ENCODE results near the gene TRIP13.

Gene TRIP13

DNA sequence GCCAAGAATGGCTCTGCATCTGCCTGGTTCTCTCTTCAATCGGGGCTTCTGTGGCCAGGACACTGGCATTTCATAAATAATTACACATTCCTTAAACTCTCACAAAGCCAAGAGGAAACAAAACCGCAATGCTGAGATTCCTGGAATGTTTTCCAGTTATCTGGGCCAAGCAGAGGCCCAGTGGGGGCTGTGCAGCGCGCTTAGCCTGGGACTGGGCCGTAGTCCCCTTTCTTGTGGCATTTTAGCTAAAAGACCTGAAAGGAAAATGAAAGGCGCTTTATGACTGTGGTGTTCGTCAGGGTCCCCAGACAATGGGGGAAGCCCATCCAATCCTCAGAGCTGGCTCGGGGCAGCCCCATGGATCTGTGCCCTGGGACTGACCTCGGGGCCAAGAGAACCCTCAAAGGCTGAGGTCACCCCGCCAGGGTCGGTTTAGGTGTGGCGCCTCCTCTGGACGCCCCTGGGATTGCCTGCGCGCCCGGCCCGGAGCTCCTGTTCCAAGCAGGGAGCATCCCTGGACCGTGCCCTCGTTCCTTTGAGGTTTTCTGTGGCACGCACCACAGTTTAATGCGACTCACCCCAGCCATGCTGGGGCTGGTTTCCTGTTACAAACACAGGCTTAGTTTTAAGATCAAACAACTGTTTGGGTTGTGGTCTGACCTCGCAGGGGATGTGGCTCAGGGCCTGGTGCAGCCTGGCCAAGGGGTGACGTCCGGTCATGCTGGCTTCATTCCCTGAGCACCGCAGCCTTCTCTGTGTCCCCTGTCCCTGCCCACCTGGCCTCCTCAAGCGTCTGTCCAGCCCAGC is 64.5 kb downstream of the TRIP13 start:
- peak; percentile 83 for DNase-seq

DNA sequence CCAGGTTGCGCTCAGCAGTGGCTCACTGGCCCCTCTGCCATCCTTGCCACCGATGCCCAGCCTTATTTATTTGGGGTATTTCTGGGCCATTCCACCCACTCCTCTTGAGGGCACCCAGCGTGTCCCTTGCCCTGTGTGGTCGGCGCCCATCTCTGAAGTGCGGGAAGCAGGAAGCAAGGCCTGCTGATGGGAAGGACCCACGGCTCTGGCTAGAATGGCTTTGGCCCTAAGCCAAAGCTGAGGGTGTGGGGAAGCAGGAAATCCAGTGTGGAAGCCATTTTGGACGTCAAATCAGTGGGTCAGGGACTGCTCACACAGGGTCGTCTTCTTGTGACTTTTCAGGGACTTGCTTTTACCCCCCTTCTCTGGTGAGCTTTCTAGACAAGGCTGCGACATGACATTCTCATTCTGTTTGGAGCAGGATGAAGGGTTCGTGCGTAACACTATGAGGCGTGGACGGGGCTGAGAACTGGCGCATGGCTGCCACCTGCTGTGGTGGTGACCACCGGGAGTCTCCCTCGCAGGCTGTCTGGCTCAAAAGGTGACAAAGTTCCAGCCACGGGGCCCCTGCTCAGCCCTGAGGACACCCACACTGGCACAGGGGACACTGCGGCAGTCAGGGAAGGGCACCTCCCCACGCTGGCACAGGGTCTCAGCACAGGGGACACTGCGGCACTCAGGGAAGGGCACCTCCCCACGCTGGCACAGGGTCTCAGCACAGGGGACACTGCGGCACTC is 65.2 kb downstream of the TRIP13 start:
- DNase-seq = no peak

- DNase-seq = peak; percentile 50
These were observed 66.3 kb downstream of the TRIP13 start for GRCh38 chr5:958701-959571.

DNA sequence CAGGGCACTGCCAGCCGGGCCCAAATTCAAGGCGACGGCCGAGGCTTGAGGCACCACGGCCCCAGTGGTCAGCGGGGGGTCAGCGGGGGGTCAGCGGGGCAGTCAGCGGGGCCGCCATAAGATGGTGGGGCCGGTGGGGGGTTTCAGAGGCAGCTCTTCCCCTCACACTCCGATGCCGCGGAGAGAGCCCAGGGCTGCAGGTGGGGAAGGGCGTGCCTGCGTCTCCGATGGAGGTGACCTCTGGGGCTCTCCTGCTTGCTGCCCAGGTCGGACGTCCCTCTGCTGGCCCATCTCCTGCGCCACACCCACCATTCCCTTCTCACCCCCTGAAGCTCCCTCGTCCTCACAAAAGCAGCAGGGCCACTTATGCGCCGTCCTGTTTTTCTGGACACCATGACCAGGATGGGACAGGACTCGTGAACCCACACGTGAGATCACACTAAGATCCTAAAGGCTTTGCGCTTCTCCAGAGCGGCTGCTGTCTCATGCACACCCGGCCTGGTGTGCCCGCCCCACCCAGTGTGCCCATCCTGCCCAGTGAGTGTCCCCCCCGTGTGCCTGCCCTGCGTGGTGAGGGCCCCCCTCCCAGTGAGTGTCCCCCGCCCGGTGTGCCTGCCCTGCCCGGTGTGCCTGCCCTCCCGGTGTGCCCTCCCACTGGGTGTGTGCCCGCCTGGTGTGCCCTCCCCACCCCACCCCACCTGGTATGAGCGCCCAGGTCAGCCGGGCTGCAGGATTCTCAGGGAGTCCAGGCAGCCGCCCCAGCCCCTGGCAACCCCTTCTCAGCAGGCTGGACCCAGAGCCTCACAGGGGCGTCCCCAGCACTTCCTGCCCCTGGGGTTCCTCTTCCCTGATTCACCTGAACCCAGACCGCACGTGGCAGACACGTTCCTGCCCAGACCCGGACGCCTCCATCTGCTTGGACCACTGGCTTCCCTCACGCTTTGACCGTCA is 67.2 kb downstream of the TRIP13 start:
- peak; percentile 31 for DNase-seq

DNA sequence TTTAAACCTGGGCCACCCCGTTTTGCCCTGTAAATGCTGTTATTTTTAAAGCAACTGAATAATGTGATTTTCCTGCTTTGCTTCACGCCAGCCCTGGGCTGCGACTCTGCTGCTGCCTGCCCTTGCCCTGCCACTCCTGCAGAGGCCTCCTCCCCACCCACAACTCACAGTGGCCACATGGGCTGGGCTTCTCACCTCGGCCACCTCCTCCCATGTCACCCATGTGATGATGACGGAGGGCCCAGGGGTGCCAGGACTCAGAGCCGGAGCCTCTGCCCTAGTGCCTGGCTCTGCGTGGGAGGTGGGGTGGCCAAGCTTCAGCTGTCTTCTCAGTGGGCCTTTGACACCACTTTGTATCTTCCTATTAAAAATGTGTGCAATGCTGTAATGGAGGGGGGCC is 67.9 kb downstream of the TRIP13 start:
- peak; percentile 35 for DNase-seq

- no peak for DNase-seq
These were observed 68.5 kb downstream of the TRIP13 start for GRCh38 chr5:961002-961710.

DNA sequence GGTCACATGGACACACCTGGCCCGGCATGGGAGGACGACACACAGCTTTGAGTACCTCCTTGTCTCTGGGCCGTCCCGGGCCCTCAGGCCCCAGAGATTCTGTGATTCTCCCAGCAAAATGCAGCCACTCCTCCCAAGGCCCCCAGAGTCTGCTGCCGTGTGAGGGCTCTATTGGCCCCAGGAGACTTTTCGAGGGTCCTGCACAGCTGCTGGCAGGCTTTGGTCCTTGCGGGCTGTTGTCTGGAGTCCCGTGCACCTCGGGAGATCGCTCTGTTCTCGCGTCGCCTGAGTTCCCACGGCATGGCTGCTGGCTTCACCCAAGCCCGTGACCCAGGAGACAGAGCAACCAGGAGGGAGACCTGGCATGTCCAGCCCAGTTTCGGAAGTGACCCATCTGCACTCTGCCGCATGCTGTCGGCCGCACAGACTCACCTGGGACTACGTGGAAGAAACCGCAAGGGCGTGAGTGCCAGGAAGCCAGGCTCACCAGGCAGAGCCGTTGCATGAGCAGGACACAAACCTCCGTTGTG is 69.1 kb downstream of the TRIP13 start:
- DNase-seq = peak; percentile 51

DNA sequence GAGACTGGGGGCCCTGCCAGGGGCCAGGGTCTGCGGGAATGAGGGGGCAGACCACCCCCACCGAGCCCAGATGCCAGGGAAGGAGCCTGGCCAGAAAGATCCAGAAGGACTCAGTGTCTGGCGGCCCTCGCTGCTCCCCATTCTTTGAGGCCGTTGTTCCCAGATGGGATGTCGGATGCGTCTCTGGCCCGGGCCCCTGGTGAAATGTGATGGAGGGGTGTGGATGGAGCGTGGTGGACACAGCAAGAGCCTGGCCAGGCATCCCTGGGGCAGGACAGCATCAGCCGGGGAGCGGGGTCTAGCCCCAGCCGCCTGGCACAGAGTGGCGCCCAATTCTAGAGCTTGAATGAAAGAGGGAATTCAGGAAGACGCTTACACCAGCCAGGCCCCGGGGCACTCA is 69.7 kb downstream of the TRIP13 start:
- DNase-seq = peak; percentile 40

- peak; percentile 37 for DNase-seq
These were observed 70.1 kb downstream of the TRIP13 start for GRCh38 chr5:962801-963200.

GRCh38 chr5:963310-963672 is 70.6 kb downstream of the TRIP13 start:
- no peak for DNase-seq

- peak; percentile 58 for DNase-seq
These were observed 71.2 kb downstream of the TRIP13 start for GRCh38 chr5:963673-964531.

DNA sequence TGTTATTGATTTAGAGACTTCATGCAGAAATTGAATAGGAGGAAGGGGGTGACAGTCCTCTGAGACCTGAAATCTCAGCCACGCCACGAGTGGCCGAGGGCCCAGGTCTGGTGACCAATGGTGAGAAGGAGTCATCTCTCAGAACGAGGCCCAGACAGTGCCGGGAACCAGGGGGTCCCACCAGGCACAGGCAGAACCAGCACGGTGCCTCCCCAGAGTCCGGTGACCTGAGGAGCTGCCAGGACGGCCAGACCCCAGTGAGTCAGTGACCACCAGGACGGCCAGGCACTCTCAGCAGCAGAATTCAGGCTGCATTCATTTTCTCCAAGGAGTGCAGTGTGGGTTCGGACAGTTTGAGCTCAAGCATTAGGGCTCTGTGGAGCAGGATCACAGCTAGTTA is 72.1 kb downstream of the TRIP13 start:
- DNase-seq = peak; percentile 48

- DNase-seq = no peak
These were observed 73.1 kb downstream of the TRIP13 start for GRCh38 chr5:965604-966344.

GRCh38 chr5:966345-966710 is 73.6 kb downstream of the TRIP13 start:
- no peak for DNase-seq

- DNase-seq = no peak
These were observed 74.3 kb downstream of the TRIP13 start for GRCh38 chr5:966941-967340.
